Measurements from ENCODE around the gene DYSF.

Gene DYSF

GRCh38 chr2:71531522-71532047 is 78.2 kb downstream of the DYSF start:
- FAIRE-seq, result no peak

GRCh38 chr2:71532327-71532726 is 79.0 kb downstream of the DYSF start:
- no peak for FAIRE-seq

- no peak for FAIRE-seq
Observed at GRCh38 chr2:71534201-71534600, 80.8 kb downstream of the DYSF start.

- no peak for FAIRE-seq
Observed at GRCh38 chr2:71534826-71535225, 81.5 kb downstream of the DYSF start.

- FAIRE-seq, result no peak
Observed at GRCh38 chr2:71535526-71535925, 82.2 kb downstream of the DYSF start.

- no peak for FAIRE-seq
Observed at GRCh38 chr2:71536226-71536671, 82.9 kb downstream of the DYSF start.

- no peak for FAIRE-seq
Observed at GRCh38 chr2:71538241-71538640, 84.9 kb downstream of the DYSF start.

- FAIRE-seq, result no peak
Observed at GRCh38 chr2:71538656-71539265, 85.4 kb downstream of the DYSF start.

GRCh38 chr2:71540818-71541217 is 87.5 kb downstream of the DYSF start:
- FAIRE-seq, result no peak

GRCh38 chr2:71544919-71545571 is 91.7 kb downstream of the DYSF start:
- FAIRE-seq, result no peak

- no peak for FAIRE-seq
Observed at GRCh38 chr2:71545572-71546274, 92.4 kb downstream of the DYSF start.

GRCh38 chr2:71546275-71546638 is 92.9 kb downstream of the DYSF start:
- FAIRE-seq, result no peak

- FAIRE-seq, result no peak
Observed at GRCh38 chr2:71546777-71547281, 93.5 kb downstream of the DYSF start.

GRCh38 chr2:71547616-71548285 is 94.4 kb downstream of the DYSF start:
- FAIRE-seq, result no peak

GRCh38 chr2:71548646-71549425 is 95.5 kb downstream of the DYSF start:
- no peak for FAIRE-seq

- no peak for FAIRE-seq
Observed at GRCh38 chr2:71550801-71551630, 97.7 kb downstream of the DYSF start.

GRCh38 chr2:71551631-71551915 is 98.2 kb downstream of the DYSF start:
- FAIRE-seq, result no peak

- FAIRE-seq, result no peak
Observed at GRCh38 chr2:71552356-71552755, 99.0 kb downstream of the DYSF start.

- FAIRE-seq, result no peak
Observed at GRCh38 chr2:71552861-71553301, 99.5 kb downstream of the DYSF start.

- FAIRE-seq, result no peak
Observed at GRCh38 chr2:71554028-71554705, 100.8 kb downstream of the DYSF start.

- FAIRE-seq, result no peak
Observed at GRCh38 chr2:71554706-71555056, 101.3 kb downstream of the DYSF start.
